HL-60 (cell line): ENCODE measurements around the gene DHRS3.

Experiments used
- GABPA ChIP-seq: IDR thresholded peaks from 2 replicates; pipeline ENCODE4 v1.6.1; 2012; ENCODE audit warnings: low read depth
- POLR2AphosphoS5 ChIP-seq: IDR thresholded peaks from 2 replicates; pipeline ENCODE4 v1.6.1; 2012; ENCODE audit warnings: low read depth
- TF ChIP-seq, protein P1 (sequence below): IDR thresholded peaks from one replicate; pipeline ENCODE4 v1.5.1; 2011; ENCODE audit warnings: low read length, control low read depth, inconsistent platforms; ENCODE audit not compliant: insufficient read depth
- TF ChIP-seq, protein P2 (sequence below): IDR thresholded peaks from 2 replicates; pipeline ENCODE4 v1.6.1; 2012; ENCODE audit warnings: low read depth; ENCODE audit not compliant: insufficient replicate concordance

DNA sequence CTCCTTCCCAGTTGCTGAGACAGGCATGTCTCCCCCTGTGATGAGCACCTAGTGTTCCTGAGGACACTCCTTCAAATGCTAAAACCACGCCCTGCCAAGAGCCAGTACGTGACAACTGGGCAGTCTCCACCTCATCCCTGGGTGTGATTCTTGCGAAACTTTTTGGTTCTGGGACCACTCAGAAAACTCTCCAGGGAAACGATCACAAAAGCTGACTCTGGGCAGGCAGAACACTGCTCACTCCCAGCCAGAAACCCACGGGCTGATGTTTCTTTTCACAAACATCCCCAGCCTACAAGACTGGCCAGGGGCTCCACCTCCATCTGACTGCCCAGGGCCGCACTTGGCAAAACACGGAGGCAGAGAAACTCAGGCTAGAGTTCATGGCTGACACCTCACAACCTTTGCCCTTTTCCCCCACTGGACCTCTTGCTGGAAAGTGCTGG lies 24.4 kb downstream of the DHRS3 start:
- TF ChIP-seq POLR2AphosphoS5 (no peak), GABPA (no peak)
- TF ChIP-seq, protein P1, sequence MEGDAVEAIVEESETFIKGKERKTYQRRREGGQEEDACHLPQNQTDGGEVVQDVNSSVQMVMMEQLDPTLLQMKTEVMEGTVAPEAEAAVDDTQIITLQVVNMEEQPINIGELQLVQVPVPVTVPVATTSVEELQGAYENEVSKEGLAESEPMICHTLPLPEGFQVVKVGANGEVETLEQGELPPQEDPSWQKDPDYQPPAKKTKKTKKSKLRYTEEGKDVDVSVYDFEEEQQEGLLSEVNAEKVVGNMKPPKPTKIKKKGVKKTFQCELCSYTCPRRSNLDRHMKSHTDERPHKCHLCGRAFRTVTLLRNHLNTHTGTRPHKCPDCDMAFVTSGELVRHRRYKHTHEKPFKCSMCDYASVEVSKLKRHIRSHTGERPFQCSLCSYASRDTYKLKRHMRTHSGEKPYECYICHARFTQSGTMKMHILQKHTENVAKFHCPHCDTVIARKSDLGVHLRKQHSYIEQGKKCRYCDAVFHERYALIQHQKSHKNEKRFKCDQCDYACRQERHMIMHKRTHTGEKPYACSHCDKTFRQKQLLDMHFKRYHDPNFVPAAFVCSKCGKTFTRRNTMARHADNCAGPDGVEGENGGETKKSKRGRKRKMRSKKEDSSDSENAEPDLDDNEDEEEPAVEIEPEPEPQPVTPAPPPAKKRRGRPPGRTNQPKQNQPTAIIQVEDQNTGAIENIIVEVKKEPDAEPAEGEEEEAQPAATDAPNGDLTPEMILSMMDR: no peak
- TF ChIP-seq, protein P2, sequence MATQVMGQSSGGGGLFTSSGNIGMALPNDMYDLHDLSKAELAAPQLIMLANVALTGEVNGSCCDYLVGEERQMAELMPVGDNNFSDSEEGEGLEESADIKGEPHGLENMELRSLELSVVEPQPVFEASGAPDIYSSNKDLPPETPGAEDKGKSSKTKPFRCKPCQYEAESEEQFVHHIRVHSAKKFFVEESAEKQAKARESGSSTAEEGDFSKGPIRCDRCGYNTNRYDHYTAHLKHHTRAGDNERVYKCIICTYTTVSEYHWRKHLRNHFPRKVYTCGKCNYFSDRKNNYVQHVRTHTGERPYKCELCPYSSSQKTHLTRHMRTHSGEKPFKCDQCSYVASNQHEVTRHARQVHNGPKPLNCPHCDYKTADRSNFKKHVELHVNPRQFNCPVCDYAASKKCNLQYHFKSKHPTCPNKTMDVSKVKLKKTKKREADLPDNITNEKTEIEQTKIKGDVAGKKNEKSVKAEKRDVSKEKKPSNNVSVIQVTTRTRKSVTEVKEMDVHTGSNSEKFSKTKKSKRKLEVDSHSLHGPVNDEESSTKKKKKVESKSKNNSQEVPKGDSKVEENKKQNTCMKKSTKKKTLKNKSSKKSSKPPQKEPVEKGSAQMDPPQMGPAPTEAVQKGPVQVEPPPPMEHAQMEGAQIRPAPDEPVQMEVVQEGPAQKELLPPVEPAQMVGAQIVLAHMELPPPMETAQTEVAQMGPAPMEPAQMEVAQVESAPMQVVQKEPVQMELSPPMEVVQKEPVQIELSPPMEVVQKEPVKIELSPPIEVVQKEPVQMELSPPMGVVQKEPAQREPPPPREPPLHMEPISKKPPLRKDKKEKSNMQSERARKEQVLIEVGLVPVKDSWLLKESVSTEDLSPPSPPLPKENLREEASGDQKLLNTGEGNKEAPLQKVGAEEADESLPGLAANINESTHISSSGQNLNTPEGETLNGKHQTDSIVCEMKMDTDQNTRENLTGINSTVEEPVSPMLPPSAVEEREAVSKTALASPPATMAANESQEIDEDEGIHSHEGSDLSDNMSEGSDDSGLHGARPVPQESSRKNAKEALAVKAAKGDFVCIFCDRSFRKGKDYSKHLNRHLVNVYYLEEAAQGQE: no peak
